ENCODE measurements around the gene COIL. TPM values are rescaled to one million over a fixed set of nuclear protein-coding genes. Genes with fewer than 3 reads are reported as not detected.

COIL gene
- total and polyA plus RNA-seq, 9 of the 15 experiments (the other 6 are each of a cell fraction or from before 2014, with no cell fraction given), result 23.9 to 41.3 (median 28.7) TPM

DNA sequence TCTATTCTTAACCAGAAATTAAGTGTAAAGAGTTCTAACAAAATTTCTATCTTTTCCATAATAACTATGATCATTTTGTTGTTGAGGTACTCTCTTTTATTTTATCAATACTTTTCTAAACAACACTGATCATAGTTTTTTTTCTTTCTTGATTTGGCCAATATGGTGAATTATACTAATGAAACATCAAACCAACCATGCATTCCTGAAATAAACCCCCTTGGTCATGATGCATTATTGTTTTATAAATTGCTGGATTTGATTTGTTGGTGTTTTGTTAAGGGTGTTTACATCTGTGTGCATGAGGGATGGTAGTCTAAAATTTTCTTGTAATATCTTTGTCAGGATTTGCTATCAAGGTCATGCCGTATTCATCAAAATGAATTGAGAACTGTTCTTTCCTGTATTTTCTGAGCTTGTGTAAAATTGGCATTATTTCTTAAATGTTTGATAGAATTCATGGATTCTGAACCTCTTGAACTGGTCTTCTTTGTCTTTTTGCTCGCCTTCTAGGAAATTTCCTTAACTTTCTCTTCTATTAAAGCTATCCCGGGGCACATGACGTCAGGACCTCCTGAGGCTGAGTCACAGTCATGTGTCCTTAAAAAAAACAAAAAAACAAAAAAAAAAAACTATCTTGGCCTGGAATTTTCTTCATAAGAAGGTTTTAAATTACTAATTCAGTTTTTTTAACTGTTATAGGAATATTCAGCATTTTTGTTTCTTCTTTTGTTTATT, 43.1 kb downstream of the COIL start (continued):
- TF ChIP-seq ZNF384 (IDR thresholded peaks at IDR 0.05; ENCODE audit: low read depth, low read length), result peak; percentile 50; the same call in 1 of the 2 replicates
- TF ChIP-seq CBX3 (IDR thresholded peaks at IDR 0.05; ENCODE audit: borderline replicate concordance in 1 of 2, low read length in 2 of 2), result peak in 1 of 2 experiments; percentile 21; a peak in 1 of 3 replicates
- TF ChIP-seq, protein P1, sequence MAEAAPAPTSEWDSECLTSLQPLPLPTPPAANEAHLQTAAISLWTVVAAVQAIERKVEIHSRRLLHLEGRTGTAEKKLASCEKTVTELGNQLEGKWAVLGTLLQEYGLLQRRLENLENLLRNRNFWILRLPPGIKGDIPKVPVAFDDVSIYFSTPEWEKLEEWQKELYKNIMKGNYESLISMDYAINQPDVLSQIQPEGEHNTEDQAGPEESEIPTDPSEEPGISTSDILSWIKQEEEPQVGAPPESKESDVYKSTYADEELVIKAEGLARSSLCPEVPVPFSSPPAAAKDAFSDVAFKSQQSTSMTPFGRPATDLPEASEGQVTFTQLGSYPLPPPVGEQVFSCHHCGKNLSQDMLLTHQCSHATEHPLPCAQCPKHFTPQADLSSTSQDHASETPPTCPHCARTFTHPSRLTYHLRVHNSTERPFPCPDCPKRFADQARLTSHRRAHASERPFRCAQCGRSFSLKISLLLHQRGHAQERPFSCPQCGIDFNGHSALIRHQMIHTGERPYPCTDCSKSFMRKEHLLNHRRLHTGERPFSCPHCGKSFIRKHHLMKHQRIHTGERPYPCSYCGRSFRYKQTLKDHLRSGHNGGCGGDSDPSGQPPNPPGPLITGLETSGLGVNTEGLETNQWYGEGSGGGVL (CRISPR knock-in tag; IDR thresholded peaks at IDR 0.05), result no peak
- no peak for TF ChIP-seq ATF1 (CRISPR knock-in tag; IDR thresholded peaks at IDR 0.05)
- 0 out of 2 replicates have a peak, but pooled peaks have one; percentile 4 for TF ChIP-seq ATF1 (tag; IDR thresholded peaks at IDR 0.05)
- peak; percentile 99 for TF ChIP-seq ZNF324 (CRISPR knock-in tag; IDR thresholded peaks at IDR 0.05)
- TF ChIP-seq ZNF224 (CRISPR knock-in tag; IDR thresholded peaks at IDR 0.05), result no peak
- no peak for TF ChIP-seq SP2 (IDR thresholded peaks at IDR 0.05; ENCODE audit: extremely low read depth, low read depth, low read length, poor library complexity, severe bottlenecking)
- no peak for TF ChIP-seq ZNF347 (CRISPR knock-in tag; IDR thresholded peaks at IDR 0.05; ENCODE audit: low read depth)
- TF ChIP-seq FOXM1 (IDR thresholded peaks at IDR 0.05; ENCODE audit: low read depth), result no peak
- TF ChIP-seq FOXM1 (CRISPR knock-in tag; IDR thresholded peaks at IDR 0.05; ENCODE audit: low read depth), result no peak
- TF ChIP-seq MCM3 (IDR thresholded peaks at IDR 0.05), result no peak
- TF ChIP-seq FOXK1 (CRISPR knock-in tag; IDR thresholded peaks at IDR 0.05; ENCODE audit: borderline replicate concordance), result no peak
- no peak for TF ChIP-seq TCF3 (CRISPR knock-in tag; IDR thresholded peaks at IDR 0.05)
- no peak for TF ChIP-seq ZNF57 (CRISPR knock-in tag; IDR thresholded peaks at IDR 0.05)
- peak; percentile 75 for TF ChIP-seq FOSL1 (tag; conservative IDR thresholded peaks at IDR 0.05)
- TF ChIP-seq, protein P2, sequence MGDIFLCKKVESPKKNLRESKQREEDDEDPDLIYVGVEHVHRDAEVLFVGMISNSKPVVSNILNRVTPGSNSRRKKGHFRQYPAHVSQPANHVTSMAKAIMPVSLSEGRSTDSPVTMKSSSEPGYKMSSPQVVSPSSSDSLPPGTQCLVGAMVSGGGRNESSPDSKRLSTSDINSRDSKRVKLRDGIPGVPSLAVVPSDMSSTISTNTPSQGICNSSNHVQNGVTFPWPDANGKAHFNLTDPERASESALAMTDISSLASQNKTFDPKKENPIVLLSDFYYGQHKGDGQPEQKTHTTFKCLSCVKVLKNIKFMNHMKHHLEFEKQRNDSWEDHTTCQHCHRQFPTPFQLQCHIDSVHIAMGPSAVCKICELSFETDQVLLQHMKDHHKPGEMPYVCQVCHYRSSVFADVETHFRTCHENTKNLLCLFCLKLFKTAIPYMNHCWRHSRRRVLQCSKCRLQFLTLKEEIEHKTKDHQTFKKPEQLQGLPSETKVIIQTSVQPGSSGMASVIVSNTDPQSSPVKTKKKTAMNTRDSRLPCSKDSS (IDR thresholded peaks at IDR 0.05; ENCODE audit: low read depth, partially characterized antibody), result peak; percentile 39
- no peak for TF ChIP-seq ZNF79 (CRISPR knock-in tag; IDR thresholded peaks at IDR 0.05; ENCODE audit: low read depth)
- TF ChIP-seq, protein P3, sequence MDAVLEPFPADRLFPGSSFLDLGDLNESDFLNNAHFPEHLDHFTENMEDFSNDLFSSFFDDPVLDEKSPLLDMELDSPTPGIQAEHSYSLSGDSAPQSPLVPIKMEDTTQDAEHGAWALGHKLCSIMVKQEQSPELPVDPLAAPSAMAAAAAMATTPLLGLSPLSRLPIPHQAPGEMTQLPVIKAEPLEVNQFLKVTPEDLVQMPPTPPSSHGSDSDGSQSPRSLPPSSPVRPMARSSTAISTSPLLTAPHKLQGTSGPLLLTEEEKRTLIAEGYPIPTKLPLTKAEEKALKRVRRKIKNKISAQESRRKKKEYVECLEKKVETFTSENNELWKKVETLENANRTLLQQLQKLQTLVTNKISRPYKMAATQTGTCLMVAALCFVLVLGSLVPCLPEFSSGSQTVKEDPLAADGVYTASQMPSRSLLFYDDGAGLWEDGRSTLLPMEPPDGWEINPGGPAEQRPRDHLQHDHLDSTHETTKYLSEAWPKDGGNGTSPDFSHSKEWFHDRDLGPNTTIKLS (IDR thresholded peaks at IDR 0.05; ENCODE audit: borderline replicate concordance, low read depth), result no peak
- TF ChIP-seq GABPB2 (CRISPR knock-in tag; conservative IDR thresholded peaks at IDR 0.05), result no peak
- no peak for TF ChIP-seq SRSF3 (IDR thresholded peaks at IDR 0.05; ENCODE audit: insufficient read depth, low read length)
- no peak for TF ChIP-seq MEIS2 (IDR thresholded peaks at IDR 0.05; ENCODE audit: partially characterized antibody)
- TF ChIP-seq MAFF (IDR thresholded peaks at IDR 0.05; ENCODE audit: low read length), result no peak
- TF ChIP-seq TAF15 (IDR thresholded peaks at IDR 0.05; ENCODE audit: low read depth, low read length), result no peak
